Activated T-helper 17 cell treated with anti-CD3 and anti-CD28 coated beads, Interleukin-2, amount 50 U/mL, for 72 hours (primary cell): Measurements from ENCODE around the gene ARHGAP26. TPM values are rescaled to one million over a fixed set of nuclear protein-coding genes. Genes with fewer than 3 reads are reported as not detected.
"Not testable (repeated sequence)": the region's sequence is repeated elsewhere in the genome, so short reads cannot be mapped to it uniquely, and the experiment has no call there.

Source experiments
- ATAC-seq: fragments of 150-1000 bp; cut with Tn5 transposase; replicated peaks from 2 replicates; pipeline ENCODE4 v1.10.0; 2021; ENCODE audit warnings: mild to moderate bottlenecking, moderate library complexity
- H3K27ac Mint-ChIP-seq: one replicate; pipeline ENCODE4 v1.8.0; 2022; ENCODE audit warnings: mixed read lengths
- H3K27me3 Mint-ChIP-seq: one replicate; pipeline ENCODE4 v1.8.0; 2022; ENCODE audit warnings: mixed read lengths
- H3K36me3 Mint-ChIP-seq: one replicate; pipeline ENCODE4 v1.8.0; 2022; ENCODE audit warnings: low read depth, mild to moderate bottlenecking, mixed read lengths
- H3K4me1 Mint-ChIP-seq: one replicate; pipeline ENCODE4 v1.8.0; 2022; ENCODE audit warnings: mixed read lengths
- H3K4me3 Mint-ChIP-seq: one replicate; pipeline ENCODE4 v1.8.0; 2022; ENCODE audit warnings: mild to moderate bottlenecking, mixed read lengths
- H3K9me3 Mint-ChIP-seq: one replicate; pipeline ENCODE4 v1.8.0; 2022; ENCODE audit warnings: mixed read lengths
- total RNA-seq, 2 donors: library from RNA; stranded (reverse); gene quantifications; one replicate each; pipeline ENCODE4 v1.2.3, GENCODE V29; 2022

ARHGAP26 gene
- total RNA-seq, 2 donors from 2014 or later, result 7.8 to 12.0 TPM

- Mint-ChIP-seq H3K27ac (no peak overlapping the region), H3K36me3 (no peaks in the 10 kb centered on the region), H3K27me3 (no peaks in the 10 kb centered on the region), H3K4me3 (no peak overlapping the region), H3K4me1 (peaks cover 6% of the 10 kb centered on the region), H3K9me3 (no peaks in the 10 kb centered on the region)
- no peak for ATAC-seq
These were observed 308.1 kb downstream of the ARHGAP26 start for GRCh38 chr5:143078313-143078712.

GRCh38 chr5:143078971-143079370 lies 308.8 kb downstream of the ARHGAP26 start:
- Mint-ChIP-seq H3K4me3 (no peak overlapping the region), H3K4me1 (peaks cover 6% of the 10 kb centered on the region), H3K36me3 (no peaks in the 10 kb centered on the region), H3K9me3 (no peaks in the 10 kb centered on the region), H3K27ac (no peak overlapping the region), H3K27me3 (no peaks in the 10 kb centered on the region)
- no peak for ATAC-seq

DNA sequence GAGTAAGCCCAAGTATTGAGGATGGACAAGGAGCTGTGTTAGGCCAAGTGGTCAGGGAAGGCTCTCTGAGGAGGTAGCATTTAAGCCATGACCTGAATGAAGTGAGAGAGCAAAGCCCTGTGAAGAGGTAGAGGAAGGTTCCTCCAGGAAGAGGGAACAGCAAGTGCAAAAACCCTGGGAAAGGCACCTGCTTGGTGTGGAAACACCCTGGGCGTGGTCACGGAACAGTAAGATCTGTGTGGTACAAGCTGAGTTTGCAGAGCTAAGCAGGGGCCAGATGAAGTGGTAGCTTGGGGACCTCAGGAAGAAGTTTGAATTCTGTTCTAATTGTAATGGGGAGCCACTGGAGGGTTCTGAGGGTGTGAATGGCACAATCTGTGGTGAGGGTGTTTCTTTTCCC lies 310.2 kb downstream of the ARHGAP26 start:
- peaks cover 6% of the 10 kb centered on the region for H3K4me1 Mint-ChIP-seq
- no peak overlapping the region for H3K27ac Mint-ChIP-seq
- H3K9me3 Mint-ChIP-seq, result no peaks in the 10 kb centered on the region
- H3K27me3 Mint-ChIP-seq, result no peaks in the 10 kb centered on the region
- ATAC-seq, result no peak
- no peak overlapping the region for H3K4me3 Mint-ChIP-seq
- H3K36me3 Mint-ChIP-seq, result no peaks in the 10 kb centered on the region

DNA sequence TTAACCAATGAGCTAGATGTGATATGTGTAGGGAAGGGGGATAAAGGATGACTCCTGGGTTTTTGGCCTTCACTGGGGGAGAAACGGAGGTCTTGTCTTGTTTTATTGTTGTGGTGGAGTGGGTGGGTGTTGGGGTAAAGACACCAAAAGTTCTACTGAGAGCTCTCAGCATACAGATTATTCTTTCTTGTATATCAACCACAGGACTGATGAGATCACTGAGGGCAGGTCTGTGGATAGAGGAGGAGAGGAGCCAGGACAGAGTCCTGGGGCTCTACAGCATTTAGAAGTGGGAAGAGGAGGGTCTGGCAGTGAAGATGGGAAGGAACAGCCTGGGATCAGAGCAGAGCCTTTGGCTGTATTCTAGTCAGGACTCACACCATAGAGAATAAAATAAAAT lies 310.8 kb downstream of the ARHGAP26 start:
- H3K4me1 Mint-ChIP-seq, result peaks cover 6% of the 10 kb centered on the region
- ATAC-seq, result no peak
- no peaks in the 10 kb centered on the region for H3K36me3 Mint-ChIP-seq
- no peak overlapping the region for H3K4me3 Mint-ChIP-seq
- H3K27me3 Mint-ChIP-seq, result no peaks in the 10 kb centered on the region
- H3K9me3 Mint-ChIP-seq, result no peaks in the 10 kb centered on the region
- no peak overlapping the region for H3K27ac Mint-ChIP-seq

- H3K9me3 Mint-ChIP-seq, result no peaks in the 10 kb centered on the region
- no peak overlapping the region for H3K4me3 Mint-ChIP-seq
- H3K4me1 Mint-ChIP-seq, result peaks cover 6% of the 10 kb centered on the region
- H3K36me3 Mint-ChIP-seq, result no peaks in the 10 kb centered on the region
- no peak for ATAC-seq
- H3K27me3 Mint-ChIP-seq, result no peaks in the 10 kb centered on the region
- no peak overlapping the region for H3K27ac Mint-ChIP-seq
These were observed 312.8 kb downstream of the ARHGAP26 start for GRCh38 chr5:143083006-143083405.

DNA sequence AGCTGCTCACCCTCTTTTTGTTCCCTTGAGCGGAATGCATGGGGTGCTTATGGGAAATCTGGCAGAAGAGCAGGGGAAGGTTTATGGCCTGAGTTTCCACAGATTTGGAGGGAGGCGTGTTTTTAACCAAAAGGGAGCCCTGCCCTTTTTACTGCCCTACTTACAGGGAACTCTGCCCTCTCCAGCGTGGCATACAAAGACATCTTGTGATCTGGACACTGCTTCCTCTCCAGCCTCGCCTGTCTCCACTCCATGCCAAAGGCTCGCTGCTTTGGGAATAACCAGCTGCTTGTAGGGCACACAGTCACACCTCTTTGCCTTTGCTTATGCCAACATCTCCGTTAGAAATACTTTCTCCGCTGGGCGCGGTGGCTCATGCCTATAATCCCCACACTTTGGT lies 314.2 kb downstream of the ARHGAP26 start:
- Mint-ChIP-seq H3K36me3 (no peaks in the 10 kb centered on the region), H3K9me3 (no peaks in the 10 kb centered on the region)

GRCh38 chr5:143085319-143085917 lies 315.2 kb downstream of the ARHGAP26 start:
- peaks cover 6% of the 10 kb centered on the region for H3K4me1 Mint-ChIP-seq
- H3K9me3 Mint-ChIP-seq, result no peaks in the 10 kb centered on the region
- no peak overlapping the region for H3K4me3 Mint-ChIP-seq
- no peaks in the 10 kb centered on the region for H3K36me3 Mint-ChIP-seq
- no peak overlapping the region for H3K27ac Mint-ChIP-seq
- H3K27me3 Mint-ChIP-seq, result no peaks in the 10 kb centered on the region
- no peak for ATAC-seq

More for the DNA sequence above, 314.2 kb downstream of the ARHGAP26 start:
- peaks cover 6% of the 10 kb centered on the region for H3K4me1 Mint-ChIP-seq
- no peak for ATAC-seq
- no peak overlapping the region for H3K4me3 Mint-ChIP-seq
- H3K27me3 Mint-ChIP-seq, result no peaks in the 10 kb centered on the region
- H3K27ac Mint-ChIP-seq, result no peak overlapping the region

GRCh38 chr5:143086546-143086907 lies 316.4 kb downstream of the ARHGAP26 start:
- Mint-ChIP-seq H3K9me3 (no peaks in the 10 kb centered on the region), H3K27me3 (no peaks in the 10 kb centered on the region), H3K4me3 (no peak overlapping the region), H3K36me3 (no peaks in the 10 kb centered on the region), H3K27ac (no peak overlapping the region), H3K4me1 (no peaks in the 10 kb centered on the region)
- ATAC-seq, result no peak

DNA sequence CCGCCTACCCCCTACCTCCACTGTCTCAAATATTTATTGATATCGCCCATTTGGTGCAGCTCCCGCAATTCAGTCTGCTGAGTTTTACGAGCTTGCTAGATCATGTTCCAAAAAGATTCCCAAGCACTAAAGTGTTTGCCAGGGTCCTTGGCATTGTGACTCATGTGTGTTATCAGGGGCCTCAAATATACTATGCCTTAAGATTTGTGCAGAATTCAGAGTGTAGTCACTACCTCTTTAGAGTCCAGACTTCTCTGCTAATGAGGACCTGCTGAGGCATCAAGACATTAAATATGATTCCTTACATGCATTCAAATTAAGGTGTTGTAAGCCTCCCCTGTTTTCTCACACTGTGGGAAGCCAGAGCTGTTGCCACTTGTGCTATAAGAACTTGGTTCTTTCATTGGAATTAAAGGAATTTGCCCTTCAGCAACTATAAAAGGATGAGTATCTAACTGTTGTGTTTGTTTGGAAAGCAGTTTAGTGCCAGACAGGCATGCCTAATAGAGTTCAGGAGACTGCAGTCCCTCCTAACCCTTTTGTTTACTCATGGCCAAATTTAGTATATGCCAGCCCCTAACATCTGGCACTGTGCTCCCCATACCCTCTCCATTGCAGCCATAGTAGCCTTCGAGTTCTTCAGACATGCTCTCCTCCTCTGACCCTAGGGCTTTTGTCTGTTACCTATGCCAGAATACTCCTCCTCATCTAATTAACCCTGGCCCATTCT lies 316.9 kb downstream of the ARHGAP26 start:
- Mint-ChIP-seq H3K27me3 (no peaks in the 10 kb centered on the region), H3K9me3 (no peaks in the 10 kb centered on the region), H3K4me3 (no peak overlapping the region), H3K27ac (no peak overlapping the region), H3K4me1 (no peaks in the 10 kb centered on the region), H3K36me3 (no peaks in the 10 kb centered on the region)
- ATAC-seq, result no peak

GRCh38 chr5:143088702-143089101 lies 318.5 kb downstream of the ARHGAP26 start:
- not testable (repeated sequence) for H3K27me3 Mint-ChIP-seq, ATAC-seq, H3K27ac Mint-ChIP-seq, H3K4me3 Mint-ChIP-seq, H3K36me3 Mint-ChIP-seq, H3K4me1 Mint-ChIP-seq, H3K9me3 Mint-ChIP-seq

- H3K4me3 Mint-ChIP-seq, H3K9me3 Mint-ChIP-seq, H3K27ac Mint-ChIP-seq, H3K27me3 Mint-ChIP-seq, ATAC-seq, H3K36me3 Mint-ChIP-seq, H3K4me1 Mint-ChIP-seq: not testable (repeated sequence)
These were observed 319.9 kb downstream of the ARHGAP26 start for GRCh38 chr5:143090044-143090443.

- H3K36me3 Mint-ChIP-seq, H3K4me3 Mint-ChIP-seq, H3K4me1 Mint-ChIP-seq, H3K27me3 Mint-ChIP-seq, ATAC-seq, H3K9me3 Mint-ChIP-seq: not testable (repeated sequence)
- H3K27ac Mint-ChIP-seq, result peak overlapping the region; percentile 8
These were observed 322.7 kb downstream of the ARHGAP26 start for GRCh38 chr5:143092711-143093451.

DNA sequence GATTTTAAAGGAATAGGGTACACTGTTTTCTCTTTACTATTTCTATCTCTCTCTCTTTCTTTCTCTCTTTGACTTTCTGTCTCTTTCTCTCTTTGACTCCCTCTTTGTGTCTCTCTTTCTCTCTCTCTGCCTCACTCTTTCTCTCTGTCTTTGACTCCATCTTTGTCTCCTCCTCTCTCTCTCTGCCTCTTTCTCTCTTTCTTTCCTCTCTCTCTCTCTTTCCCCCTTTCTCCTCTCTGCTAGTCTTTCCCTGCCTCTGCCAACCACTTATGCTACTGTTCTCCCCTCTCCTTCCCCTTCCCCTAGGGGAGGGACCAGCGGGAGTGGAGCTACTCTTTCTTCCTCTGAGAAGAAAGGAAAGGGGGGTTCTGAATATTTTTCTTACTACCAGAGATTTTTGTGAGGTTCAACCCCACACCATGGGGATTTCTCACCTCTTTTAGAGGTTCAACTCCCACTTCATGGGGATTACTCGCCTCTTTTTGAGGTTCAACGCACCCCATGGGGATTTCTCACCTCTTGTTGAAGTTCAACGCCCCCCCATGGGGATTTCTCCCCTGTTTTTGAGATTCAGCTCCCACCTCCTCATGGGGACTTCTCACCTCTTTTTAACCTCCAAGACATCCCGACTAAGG lies 323.4 kb downstream of the ARHGAP26 start:
- ATAC-seq, result peak; percentile 62
- H3K27ac Mint-ChIP-seq, result peak overlapping the region; percentile 8
- no peaks in the 10 kb centered on the region for H3K36me3 Mint-ChIP-seq
- no peaks in the 10 kb centered on the region for H3K9me3 Mint-ChIP-seq
- no peak overlapping the region for H3K4me3 Mint-ChIP-seq
- no peaks in the 10 kb centered on the region for H3K27me3 Mint-ChIP-seq
- peaks cover 5% of the 10 kb centered on the region for H3K4me1 Mint-ChIP-seq

DNA sequence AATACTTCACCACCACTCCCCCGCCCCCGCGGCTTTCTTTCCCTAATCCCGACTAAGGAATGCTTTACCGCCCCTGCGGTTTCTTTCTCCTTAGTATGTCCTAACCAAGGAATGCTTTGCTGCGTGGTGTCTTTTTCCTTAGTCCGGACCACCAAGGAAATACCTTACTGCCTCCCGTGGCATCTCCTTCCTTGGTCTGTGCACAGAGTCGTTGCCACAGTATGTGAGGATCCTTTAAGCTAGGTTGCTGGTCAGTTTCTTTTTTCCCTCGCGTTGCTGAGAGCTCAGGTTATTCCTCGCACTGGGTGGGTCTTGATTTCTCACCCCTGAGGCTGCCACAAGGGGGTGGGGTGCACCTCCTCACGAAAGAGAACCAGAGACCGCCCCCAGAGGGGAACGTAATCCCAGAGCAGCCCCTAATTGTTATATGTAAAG lies 323.9 kb downstream of the ARHGAP26 start:
- H3K9me3 Mint-ChIP-seq, result no peaks in the 10 kb centered on the region
- ATAC-seq, result no peak

More for the DNA sequence above, 323.9 kb downstream of the ARHGAP26 start:
- no peaks in the 10 kb centered on the region for H3K27me3 Mint-ChIP-seq
- no peak overlapping the region for H3K4me3 Mint-ChIP-seq
- no peaks in the 10 kb centered on the region for H3K36me3 Mint-ChIP-seq
- H3K4me1 Mint-ChIP-seq, result peaks cover 5% of the 10 kb centered on the region
- H3K27ac Mint-ChIP-seq, result peak overlapping the region; percentile 8
